ENCODE measurements around the gene PLPP3.

DNA sequence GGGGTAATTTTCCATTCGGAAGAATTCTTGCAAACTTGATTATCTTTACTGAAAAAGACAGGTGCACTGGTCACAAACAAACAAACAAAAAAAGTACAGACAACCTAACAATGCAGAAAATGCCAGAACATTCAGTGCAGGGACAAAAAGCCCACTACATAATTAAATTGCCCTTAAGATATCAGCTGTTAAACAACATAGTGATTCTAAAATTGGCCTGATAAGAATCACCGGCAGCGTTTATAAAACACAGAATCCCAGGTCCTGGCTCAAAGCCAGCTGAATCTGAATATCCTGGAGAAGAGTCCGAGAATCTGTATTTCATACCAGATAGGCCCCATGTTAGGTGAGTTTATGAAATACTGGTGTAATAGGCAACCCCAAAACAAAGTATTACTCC, 6.1 kb downstream of the PLPP3 start:
- no peak for TF ChIP-seq POLR2AphosphoS5 (IDR thresholded peaks at IDR 0.05; ENCODE audit: low read depth, low read length)
- TF ChIP-seq TAF1 (IDR thresholded peaks at IDR 0.05; ENCODE audit: borderline replicate concordance, insufficient read depth, low read length): no peak

All from PFSK-1 (cell line).